HAP-1 (cell line): ENCODE measurements around the gene TMTC4.
A peak's percentile ranks its signal among the peaks of the same experiment; 100 is the strongest.

Experiments used
- DNase-seq, 2 experiments: peaks; one replicate each; pipeline ENCODE4 v3.0.0-alpha.2; 2016 to 2020; ENCODE audit warnings: low spot score in 2 of 2
- H3K27me3 ChIP-seq: fragments of 250-450 bp; sonication (Bioruptor Pico); 2 replicates; pipeline ENCODE4 v1.5.1; 2020; ENCODE audit warnings: low read depth, mild to moderate bottlenecking, moderate library complexity
- H3K36me3 ChIP-seq: fragments of 250-450 bp; sonication (Bioruptor Pico); replicated peaks from 2 replicates; pipeline ENCODE4 v1.5.1; 2020; ENCODE audit warnings: mild to moderate bottlenecking
- H3K4me1 ChIP-seq: fragments of 250-450 bp; sonication (Bioruptor Pico); 2 replicates; pipeline ENCODE4 v1.5.1; 2020; ENCODE audit warnings: mild to moderate bottlenecking
- H3K4me3 ChIP-seq: fragments of 250-450 bp; sonication (Bioruptor Pico); 2 replicates; pipeline ENCODE4 v1.5.1; 2020; ENCODE audit warnings: mild to moderate bottlenecking, moderate library complexity
- H3K9me3 ChIP-seq: fragments of 250-450 bp; sonication (Bioruptor Pico); 2 replicates; pipeline ENCODE4 v1.5.1; 2020; ENCODE audit warnings: mild to moderate bottlenecking, moderate library complexity
- in situ Hi-C: fragments of 300-500 bp; cut with MboI; formaldehyde crosslinking; loops from 3 replicates; pipeline ENCODE4 v1.14.3; 2020; ENCODE audit warnings: low sequenced_read_pairs, inconsistent platforms, mixed read lengths

The TMTC4 gene

DNA sequence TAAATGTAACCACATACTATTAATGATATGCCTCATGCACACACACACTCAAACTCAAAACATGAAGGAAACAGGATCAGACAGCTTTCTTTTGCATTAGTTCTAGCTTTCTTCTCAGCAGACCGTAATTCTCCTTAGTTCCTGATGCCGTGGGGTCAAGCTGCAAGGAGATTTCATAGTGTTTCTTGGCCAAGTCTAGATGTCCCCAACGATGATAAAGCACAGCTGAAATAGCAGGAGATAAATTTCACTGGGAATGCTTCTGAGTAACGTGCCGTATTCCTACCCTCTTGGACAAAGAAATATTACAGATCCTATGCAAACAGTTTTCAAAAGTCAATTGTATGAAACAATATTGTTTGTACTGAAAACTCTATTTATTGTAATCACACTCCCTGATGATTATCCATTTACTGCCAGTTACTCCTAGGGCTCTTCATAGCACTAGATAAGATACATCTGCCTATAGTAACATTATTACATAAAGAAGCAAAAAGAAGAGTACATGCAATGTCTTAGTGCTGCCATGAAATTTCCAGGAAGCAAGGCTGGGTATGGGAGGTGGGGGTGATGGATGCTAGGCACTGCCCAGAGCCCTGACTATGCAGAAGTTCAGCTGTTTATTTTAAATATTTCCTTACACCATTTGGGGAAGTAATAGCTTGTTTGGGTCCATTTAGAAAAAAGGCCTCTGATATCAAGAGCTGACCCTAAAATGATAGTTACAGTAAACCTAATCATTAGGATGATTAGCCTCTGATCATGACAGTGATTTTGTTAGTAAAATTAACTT, 69.5 kb downstream of the TMTC4 start:
- H3K9me3 ChIP-seq: no peaks in the 10 kb centered on the region
- no peaks in the 10 kb centered on the region for H3K36me3 ChIP-seq
- in situ Hi-C loops: no loop called here

DNA sequence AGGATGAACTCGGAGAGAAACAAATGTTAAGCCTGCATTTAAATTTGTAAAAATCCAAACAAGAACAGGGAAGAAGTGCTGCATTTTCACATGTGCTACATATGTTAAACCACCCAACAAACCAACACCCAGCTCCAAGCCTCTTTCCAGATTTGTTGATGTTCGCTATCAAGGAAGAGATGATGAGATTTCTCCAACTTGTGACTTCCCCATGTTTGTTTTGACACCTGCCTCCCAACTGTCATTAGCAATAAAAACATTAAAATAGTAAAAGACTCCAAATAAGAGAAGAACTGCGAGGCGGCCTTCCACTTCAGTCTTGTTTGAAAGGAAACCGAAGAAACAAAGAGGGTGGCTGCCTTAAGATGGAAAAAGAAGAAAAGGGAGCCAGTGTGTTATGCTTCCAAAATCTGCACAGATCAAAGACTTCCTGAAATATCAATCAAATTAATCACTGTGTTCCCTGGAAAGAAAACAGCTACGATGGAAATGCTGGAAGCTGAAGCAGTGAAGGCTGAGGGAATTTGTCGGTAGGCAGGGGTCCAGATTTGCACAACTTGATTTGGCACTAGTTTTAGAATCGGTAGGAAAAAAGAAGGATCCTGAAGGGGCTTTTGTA, 72.0 kb downstream of the TMTC4 start:
- in situ Hi-C loops: no loop called here
- Histone ChIP-seq H3K4me1 (no peaks in the 10 kb centered on the region), H3K36me3 (no peaks in the 10 kb centered on the region), H3K4me3 (no peak overlapping the region), H3K27me3 (no peaks in the 10 kb centered on the region), H3K9me3 (no peaks in the 10 kb centered on the region)
- no peak for DNase-seq

More for the DNA sequence above, 69.5 kb downstream of the TMTC4 start:
- H3K27me3 ChIP-seq: no peaks in the 10 kb centered on the region
- no peaks in the 10 kb centered on the region for H3K4me1 ChIP-seq
- no peak for DNase-seq
- no peak overlapping the region for H3K4me3 ChIP-seq

DNA sequence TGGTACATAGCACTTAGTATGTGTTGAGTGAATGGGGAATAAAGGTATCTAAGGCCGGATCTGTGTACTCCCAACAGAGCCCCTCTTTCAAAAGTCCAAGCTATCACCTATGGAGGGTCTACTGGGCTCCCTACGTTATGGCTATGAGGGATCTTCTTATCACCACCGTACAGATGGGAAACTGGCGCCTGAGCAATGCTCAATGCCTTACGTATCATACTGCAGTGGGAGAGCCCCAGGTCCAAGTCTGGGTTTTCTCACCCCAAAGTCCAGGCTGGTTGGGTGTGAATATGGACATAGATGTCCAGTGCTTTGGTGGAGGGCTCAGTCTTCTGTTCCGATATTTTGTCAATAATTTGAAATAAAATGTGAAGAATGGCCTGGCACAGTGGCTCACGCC, 72.9 kb downstream of the TMTC4 start:
- in situ Hi-C loops: no loop called here
- Histone ChIP-seq H3K4me1 (no peaks in the 10 kb centered on the region), H3K9me3 (no peaks in the 10 kb centered on the region), H3K36me3 (no peaks in the 10 kb centered on the region), H3K27me3 (no peaks in the 10 kb centered on the region), H3K4me3 (no peak overlapping the region)
- no peak for DNase-seq

DNA sequence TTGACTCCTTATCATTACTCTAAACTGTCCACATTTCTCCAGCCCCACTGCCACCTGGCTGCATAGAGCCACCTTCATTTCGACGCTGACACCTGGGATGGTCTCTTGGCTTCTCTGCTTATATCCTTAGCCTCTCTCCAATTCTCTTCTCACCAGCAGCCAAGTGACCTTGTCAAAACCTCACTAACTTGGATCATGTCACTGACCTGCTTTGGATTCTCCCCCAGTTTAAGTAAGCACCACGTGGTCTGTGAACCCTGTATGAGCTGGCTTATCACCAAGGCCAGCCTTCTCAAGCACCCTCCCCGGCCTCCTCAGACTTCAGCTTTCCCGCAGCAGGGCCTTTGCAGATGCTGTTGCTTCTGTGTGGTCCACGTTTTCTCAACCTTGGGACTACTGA, 73.7 kb downstream of the TMTC4 start:
- no peak for DNase-seq
- Histone ChIP-seq H3K36me3 (no peaks in the 10 kb centered on the region), H3K27me3 (no peaks in the 10 kb centered on the region), H3K9me3 (no peaks in the 10 kb centered on the region), H3K4me3 (no peak overlapping the region), H3K4me1 (no peaks in the 10 kb centered on the region)
- in situ Hi-C loops: no loop called here

DNA sequence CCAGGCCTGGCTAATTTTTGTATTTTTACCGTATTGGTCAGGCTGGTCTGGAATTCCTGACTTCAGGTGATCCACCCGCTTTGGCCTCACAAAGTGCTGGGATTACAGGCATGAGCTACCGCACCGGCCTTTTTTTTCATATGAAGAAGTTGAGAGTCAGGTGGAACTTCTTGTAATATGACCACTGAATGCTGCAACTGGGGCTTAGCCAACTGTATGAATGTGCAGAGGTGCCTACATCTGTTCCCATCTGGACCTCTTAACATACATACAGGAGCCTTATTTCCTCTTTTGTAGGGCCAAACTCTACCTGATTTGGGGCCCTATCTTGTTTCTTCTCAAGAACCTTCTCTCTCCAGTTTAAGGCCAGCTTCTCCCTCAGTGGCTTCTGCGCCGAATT, 74.1 kb downstream of the TMTC4 start:
- no peaks in the 10 kb centered on the region for H3K9me3 ChIP-seq
- in situ Hi-C loops: no loop called here
- H3K27me3 ChIP-seq: no peaks in the 10 kb centered on the region
- no peak for DNase-seq
- H3K4me3 ChIP-seq: no peak overlapping the region
- H3K36me3 ChIP-seq: no peaks in the 10 kb centered on the region
- H3K4me1 ChIP-seq: no peaks in the 10 kb centered on the region

DNA sequence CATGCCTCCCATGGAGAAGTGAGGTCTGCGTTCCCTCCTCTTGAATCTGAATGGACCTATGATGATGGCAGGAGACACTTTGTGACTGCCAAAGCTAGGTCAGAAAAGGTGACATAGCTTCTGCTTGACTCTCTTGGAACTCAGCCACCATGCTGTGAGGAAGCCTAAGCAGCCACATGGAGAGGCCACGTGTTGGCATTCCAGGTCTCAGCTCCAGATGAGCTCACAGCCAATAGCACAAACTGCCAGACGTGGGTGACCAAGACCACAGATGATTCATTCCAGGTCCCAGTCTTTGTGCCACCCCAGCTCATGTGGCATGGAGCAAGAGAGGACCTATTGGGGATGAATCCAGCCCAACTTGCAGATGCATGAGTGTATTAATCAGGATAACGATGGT, 77.3 kb downstream of the TMTC4 start:
- H3K27me3 ChIP-seq: no peaks in the 10 kb centered on the region
- no peak for DNase-seq
- in situ Hi-C loops: no loop called here
- no peaks in the 10 kb centered on the region for H3K9me3 ChIP-seq
- no peaks in the 10 kb centered on the region for H3K36me3 ChIP-seq
- no peaks in the 10 kb centered on the region for H3K4me1 ChIP-seq
- H3K4me3 ChIP-seq: no peak overlapping the region

DNA sequence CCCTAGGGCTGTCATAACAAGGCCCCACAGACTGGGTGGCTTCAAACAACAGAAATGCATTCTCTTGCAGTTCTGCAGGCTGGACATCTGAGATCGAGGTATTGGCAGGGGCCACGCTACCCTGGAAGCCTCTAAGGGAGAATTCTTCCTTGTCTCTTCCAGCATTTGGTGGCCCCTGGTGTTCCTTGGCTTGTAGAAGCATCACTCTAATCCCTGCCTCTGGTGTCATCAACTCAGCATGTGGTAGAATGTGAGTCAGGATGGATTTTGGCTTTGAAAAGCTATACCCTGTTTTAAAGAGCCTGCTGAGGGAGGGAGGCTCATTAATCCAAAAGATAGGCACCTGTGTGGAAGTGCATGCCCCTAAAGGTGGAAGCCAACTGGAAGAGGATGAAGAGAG, 78.1 kb downstream of the TMTC4 start:
- H3K4me1 ChIP-seq: no peaks in the 10 kb centered on the region
- no peaks in the 10 kb centered on the region for H3K27me3 ChIP-seq
- H3K9me3 ChIP-seq: no peaks in the 10 kb centered on the region
- in situ Hi-C loops: no loop called here
- no peak for DNase-seq
- H3K4me3 ChIP-seq: no peak overlapping the region
- H3K36me3 ChIP-seq: no peaks in the 10 kb centered on the region

DNA sequence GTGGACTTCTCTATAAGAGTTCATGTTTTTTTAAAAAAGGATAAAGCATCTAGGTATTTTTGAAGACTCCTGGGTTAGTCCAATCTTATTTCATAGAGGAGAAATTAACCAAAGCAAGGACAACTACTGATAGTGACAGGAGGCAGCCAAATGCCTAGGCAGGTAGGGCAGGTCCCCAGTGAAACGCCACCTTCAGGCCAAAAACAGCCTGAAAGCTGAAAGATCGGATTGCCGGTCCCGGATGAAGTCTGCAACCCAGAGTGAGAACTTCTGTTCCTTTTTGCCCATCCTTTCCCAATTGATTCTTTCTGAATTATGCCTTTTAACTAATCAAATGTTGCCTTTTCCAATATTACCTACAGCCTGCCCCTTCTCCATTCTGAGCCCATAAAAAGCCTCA, 79.9 kb downstream of the TMTC4 start:
- no peak overlapping the region for H3K4me3 ChIP-seq
- no peaks in the 10 kb centered on the region for H3K9me3 ChIP-seq
- in situ Hi-C loops: no loop called here
- H3K27me3 ChIP-seq: no peaks in the 10 kb centered on the region
- no peaks in the 10 kb centered on the region for H3K4me1 ChIP-seq
- DNase-seq: peak in 1 of 2 experiments; percentile 47
- H3K36me3 ChIP-seq: no peaks in the 10 kb centered on the region

DNA sequence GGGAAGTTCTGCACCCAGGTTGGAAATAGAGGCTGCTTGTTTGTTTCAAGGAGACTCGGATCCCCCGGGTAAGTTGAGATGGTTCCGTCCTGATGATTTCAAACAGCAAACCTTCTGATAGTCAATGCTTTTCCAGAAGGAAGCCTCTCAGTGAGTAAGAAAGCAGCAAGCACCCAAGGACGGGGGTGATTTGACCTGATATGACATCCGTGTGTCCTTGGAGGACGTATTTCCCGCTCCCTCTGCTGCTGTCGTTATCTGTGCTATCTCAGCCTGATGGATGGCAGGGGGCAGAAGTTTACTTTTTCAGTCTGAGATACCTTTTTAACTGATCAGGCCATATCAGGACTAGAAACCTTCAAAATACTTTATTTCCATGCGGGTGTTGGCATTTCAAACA, 80.3 kb downstream of the TMTC4 start:
- Histone ChIP-seq H3K4me1 (no peaks in the 10 kb centered on the region), H3K27me3 (no peaks in the 10 kb centered on the region), H3K4me3 (no peak overlapping the region), H3K36me3 (no peaks in the 10 kb centered on the region), H3K9me3 (no peaks in the 10 kb centered on the region)
- DNase-seq: no peak
- in situ Hi-C loops: no loop called here

DNA sequence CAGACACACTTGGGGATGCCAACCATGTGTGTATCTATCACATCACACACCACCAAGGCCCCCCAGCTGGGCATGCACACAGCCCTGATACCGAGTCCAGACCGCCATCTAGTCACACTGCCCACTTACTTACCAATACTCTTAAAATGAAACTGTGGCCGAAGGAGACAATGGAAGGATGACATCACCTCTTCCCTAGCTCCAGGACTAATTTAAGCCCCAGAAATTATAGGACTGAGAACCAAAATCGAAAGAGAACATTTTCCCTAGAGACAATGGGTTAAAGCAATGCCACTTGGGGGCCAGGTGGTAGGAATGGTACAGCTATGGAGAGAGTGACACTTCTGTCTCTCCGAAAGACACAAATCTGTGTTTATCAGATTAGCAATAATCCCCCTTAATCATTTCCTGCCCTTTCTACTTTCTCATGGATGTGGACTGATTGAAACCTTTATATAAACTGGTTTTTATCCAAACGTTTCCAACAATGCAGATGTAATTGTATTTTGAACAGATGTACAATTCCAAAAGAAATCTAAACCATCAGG, 85.3 kb downstream of the TMTC4 start:
- in situ Hi-C loops: no loop called here
- DNase-seq: no peak
- Histone ChIP-seq H3K4me1 (no peaks in the 10 kb centered on the region; the same call in 1 of the 2 replicates), H3K27me3 (no peaks in the 10 kb centered on the region), H3K36me3 (no peaks in the 10 kb centered on the region), H3K4me3 (no peak overlapping the region), H3K9me3 (no peaks in the 10 kb centered on the region)

DNA sequence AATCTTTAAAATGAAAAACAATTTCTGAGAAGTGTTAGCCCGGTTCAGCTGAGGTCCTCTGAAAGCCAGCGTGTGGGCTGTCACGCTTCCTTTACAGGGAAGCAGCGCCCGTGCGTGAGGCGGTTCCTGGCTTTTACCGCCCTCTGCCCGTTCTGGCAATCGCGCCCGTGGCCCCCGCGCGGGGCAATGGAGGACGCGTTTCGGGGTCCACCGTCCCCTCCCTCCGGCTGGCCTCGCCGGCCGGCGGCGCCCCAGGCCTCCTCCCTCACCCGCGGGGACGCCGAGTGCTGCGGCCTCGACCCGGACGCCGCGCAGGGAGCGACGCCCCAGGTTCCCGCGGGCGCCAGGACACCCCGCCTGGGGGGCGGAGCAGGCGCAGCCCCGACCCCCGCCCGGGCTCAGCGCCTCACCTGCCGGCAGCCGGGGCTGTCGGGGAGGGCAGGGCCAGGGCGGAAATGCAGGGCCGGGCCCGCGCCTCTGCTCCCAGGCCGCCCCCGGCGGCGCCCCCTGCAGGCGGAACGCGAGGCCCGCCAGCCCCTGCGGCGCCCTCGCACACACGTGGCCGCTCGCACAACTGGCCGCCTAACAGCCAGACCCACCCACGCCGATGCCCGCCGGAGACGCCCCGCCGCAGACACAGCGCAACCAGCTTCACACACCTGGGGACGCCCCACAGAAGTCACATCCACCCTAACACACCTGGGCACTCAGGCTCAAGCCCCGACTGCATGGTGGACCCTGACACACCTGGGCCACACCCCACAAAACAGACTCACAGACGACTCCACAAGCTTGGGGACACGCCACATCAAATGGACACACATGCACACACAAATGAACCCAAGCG, 86.0 kb downstream of the TMTC4 start, which contains the start of gene GGACT:
TSS of gene GGACT (minus strand) at position 459 of the 847 bp plus-strand sequence. CDS start 56,198 bp downstream, outside the sequence.
- DNase-seq: peak; percentile 62 to 88
- no peaks in the 10 kb centered on the region for H3K27me3 ChIP-seq
- H3K9me3 ChIP-seq: no peaks in the 10 kb centered on the region
- no peaks in the 10 kb centered on the region for H3K36me3 ChIP-seq
- H3K4me1 ChIP-seq: no peaks in the 10 kb centered on the region; the same call in 1 of the 2 replicates
- H3K4me3 ChIP-seq: peak within 1 kb of the TSS; percentile 43
- in situ Hi-C loops: no loop called here

DNA sequence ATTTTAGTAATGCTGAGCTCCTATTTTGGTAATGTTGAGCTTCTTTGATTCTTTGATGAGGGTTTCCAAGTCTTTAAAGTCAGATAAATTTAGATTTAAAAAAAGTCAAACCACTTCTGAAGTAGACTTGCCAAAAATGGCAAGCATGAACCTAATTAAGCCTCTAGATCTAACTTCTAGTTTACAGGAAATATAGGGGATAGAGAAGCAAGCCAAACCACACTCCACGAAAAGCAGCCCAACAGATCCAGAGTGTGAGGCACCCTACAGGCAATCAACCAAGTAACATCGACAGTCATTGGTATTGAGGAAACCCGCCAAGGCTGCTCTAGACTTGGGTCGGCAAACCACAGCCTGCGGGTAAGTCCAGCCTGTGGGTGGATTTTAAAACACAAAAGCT, 89.7 kb downstream of the TMTC4 start:
- Histone ChIP-seq H3K4me3 (no peak overlapping the region), H3K27me3 (no peaks in the 10 kb centered on the region), H3K4me1 (no peaks in the 10 kb centered on the region; the same call in 1 of the 2 replicates), H3K9me3 (no peaks in the 10 kb centered on the region), H3K36me3 (no peaks in the 10 kb centered on the region)
- no peak for DNase-seq
- in situ Hi-C loops: no loop called here

DNA sequence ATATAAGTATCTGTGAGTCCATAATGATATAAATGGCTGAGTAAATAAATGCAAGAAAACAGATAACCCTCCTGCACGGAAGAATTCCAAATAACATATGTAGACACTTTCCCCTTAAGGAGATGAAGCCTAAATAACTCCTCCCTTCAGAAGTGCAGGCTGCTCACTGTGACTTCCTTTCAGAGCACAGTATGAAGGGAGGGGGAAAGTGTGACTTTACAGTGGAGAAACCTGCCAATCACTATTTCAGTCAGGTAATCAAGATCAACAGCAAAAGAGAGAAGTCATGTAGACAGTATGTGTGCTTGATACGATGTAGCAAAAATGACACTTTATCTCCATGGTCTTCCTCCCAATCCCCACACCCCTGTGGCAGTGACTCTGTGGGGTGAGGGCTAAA, 93.1 kb downstream of the TMTC4 start:
- no peaks in the 10 kb centered on the region for H3K36me3 ChIP-seq
- in situ Hi-C loops: no loop called here
- H3K4me3 ChIP-seq: no peak overlapping the region
- H3K4me1 ChIP-seq: no peaks in the 10 kb centered on the region
- H3K27me3 ChIP-seq: no peaks in the 10 kb centered on the region
- no peak for DNase-seq
- H3K9me3 ChIP-seq: no peaks in the 10 kb centered on the region
